HG03196 (cell line): ENCODE results near the gene MYADML2.

Experiments used
- ATAC-seq: cut with Tn5 transposase; IDR thresholded peaks from one replicate; pipeline ENCODE4 v1.9.1; 2021; ENCODE audit not compliant: unreplicated experiment

Gene MYADML2

GRCh38 chr17:81926451-81927151 lies 20.4 kb downstream of the MYADML2 start:
- ATAC-seq: no peak

GRCh38 chr17:81925860-81926450 lies 21.1 kb downstream of the MYADML2 start:
- ATAC-seq: no peak

- no peak for ATAC-seq
These were observed 22.2 kb downstream of the MYADML2 start for GRCh38 chr17:81924557-81925532.

- ATAC-seq: no peak
These were observed 23.5 kb downstream of the MYADML2 start for GRCh38 chr17:81923302-81924260.

GRCh38 chr17:81922566-81923301 lies 24.3 kb downstream of the MYADML2 start:
- ATAC-seq: no peak

- ATAC-seq: no peak
These were observed 25.0 kb downstream of the MYADML2 start for GRCh38 chr17:81921996-81922565.

GRCh38 chr17:81921537-81921862 lies 25.5 kb downstream of the MYADML2 start:
- no peak for ATAC-seq

- ATAC-seq: no peak
These were observed 26.2 kb downstream of the MYADML2 start for GRCh38 chr17:81920612-81921536.

GRCh38 chr17:81918832-81919545 lies 28.0 kb downstream of the MYADML2 start:
- ATAC-seq: no peak

- ATAC-seq: peak; percentile 7
These were observed 28.7 kb downstream of the MYADML2 start for GRCh38 chr17:81918333-81918669.

- ATAC-seq: peak; percentile 57
These were observed 29.3 kb downstream of the MYADML2 start, which contains the start of gene SIRT7 for GRCh38 chr17:81917565-81918332. TSS of gene SIRT7 (minus strand) at chr17:81918176. CDS start at chr17:81918131, 45 bp downstream.

- ATAC-seq: no peak
These were observed 30.6 kb downstream of the MYADML2 start for GRCh38 chr17:81916234-81917001.

GRCh38 chr17:81915331-81915730 lies 31.7 kb downstream of the MYADML2 start:
- ATAC-seq: no peak

- no peak for ATAC-seq
These were observed 32.8 kb downstream of the MYADML2 start for GRCh38 chr17:81914103-81914850.

- ATAC-seq: no peak
These were observed 33.5 kb downstream of the MYADML2 start for GRCh38 chr17:81913394-81914102.
